Activated naive CD4-positive, alpha-beta T cell (primary cell): ENCODE results near the gene OR5AC2.

Experiments used
- DNase-seq, 4 experiments: peaks; one replicate each; lab custom pipeline; 2025; lab: John Stamatoyannopoulos, UW

OR5AC2 gene, protein sequence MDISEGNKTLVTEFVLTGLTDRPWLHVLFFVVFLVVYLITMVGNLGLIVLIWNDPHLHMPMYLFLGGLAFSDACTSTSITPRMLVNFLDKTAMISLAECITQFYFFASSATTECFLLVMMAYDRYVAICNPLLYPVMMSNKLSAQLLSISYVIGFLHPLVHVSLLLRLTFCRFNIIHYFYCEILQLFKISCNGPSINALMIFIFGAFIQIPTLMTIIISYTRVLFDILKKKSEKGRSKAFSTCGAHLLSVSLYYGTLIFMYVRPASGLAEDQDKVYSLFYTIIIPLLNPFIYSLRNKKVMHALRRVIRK

DNA sequence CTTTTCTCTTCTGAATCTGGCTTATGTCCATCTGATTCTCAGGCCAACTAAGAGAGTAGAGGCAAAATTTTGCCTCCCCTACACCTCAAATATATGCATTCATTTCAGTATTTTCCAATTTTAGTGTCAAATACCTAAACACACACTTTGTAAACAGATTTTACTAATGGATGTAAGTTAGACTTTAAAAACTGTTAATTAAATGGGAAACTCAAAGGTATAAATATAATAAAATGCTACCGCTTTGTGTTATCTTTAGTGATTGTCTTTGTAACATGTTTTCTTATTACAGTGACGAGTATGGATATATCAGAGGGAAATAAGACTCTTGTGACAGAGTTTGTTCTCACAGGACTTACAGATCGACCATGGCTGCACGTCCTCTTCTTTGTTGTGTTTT, at the start of gene OR5AC2:
Gene OR5AC2, plus strand, starts transcription at position 301 of the 400 bp plus-strand sequence. Its CDS starts 0 bp downstream, at position 301.
- no peak for DNase-seq

DNA sequence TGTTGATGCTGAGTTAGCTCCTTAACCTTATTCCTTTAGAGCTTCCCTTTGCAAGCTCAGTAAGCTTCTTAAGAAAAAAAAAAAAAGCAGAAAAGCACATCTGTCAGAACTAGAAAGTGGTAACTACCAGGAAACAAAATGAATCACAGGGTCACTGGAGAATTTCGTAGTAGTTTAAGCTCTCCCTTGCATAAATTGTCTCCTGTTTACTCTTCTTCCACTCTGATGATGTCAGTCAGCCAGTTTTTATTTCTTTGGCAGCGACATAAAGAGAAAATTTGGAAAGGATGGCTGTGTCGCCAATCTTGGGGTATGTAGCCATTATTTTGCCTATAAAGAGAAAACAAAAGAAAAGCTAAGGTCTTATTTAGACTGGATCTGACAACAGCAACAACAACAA, 48.7 kb upstream of the OR5AC2 start:
- no peak for DNase-seq

DNA sequence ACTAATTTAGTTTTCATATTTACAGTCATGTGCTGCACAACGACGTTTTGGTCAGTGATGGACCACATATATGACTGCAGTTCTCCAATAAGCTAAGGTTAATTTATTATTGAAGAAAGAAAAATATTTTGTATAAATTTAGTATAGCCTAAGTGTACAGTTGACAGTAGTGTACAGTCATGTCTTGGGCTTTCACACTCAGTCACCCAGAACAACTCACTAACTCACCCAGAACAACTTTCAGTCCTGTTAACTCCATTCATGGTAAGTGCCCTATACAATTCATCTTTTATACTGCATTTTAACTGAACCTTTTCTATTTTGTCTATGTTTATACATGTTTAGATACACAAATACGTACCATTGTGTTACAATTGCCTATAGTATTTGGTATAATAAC, 48.1 kb upstream of the OR5AC2 start:
- DNase-seq, result no peak

DNA sequence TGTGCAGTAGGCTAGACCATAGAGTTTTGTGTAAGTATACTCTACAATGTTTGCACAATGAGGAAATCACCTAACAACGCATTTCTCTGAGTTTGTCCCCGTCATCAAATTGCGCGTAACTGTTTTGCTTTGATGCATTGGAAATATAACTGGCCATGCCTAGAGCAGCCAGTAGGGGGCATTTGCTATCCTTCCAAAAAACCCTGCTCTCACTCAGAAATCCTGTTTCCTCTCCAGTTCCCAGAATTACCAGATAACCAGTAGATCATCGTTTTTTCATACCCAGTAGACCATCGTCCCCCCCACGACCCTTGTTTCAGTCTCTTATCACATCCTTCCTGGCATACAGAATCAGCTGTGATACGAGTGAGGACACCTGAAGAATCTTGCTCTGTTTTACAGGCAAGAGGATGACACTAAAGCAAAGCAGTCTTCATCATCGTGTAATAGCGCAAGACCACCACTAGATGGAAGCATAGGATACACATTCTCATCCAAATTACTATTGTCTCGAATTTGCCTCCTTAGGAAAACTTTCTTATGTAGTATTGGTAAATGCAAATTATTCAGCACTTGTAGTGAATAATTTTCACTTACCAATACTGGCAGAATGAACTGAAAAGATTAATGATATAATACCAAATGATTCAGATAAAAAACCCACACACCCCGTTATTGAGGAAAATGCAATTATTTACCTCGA, 47.5 kb upstream of the OR5AC2 start:
- peak in 3 of 4 experiments; percentile 27 to 38 (median 33) for DNase-seq

DNA sequence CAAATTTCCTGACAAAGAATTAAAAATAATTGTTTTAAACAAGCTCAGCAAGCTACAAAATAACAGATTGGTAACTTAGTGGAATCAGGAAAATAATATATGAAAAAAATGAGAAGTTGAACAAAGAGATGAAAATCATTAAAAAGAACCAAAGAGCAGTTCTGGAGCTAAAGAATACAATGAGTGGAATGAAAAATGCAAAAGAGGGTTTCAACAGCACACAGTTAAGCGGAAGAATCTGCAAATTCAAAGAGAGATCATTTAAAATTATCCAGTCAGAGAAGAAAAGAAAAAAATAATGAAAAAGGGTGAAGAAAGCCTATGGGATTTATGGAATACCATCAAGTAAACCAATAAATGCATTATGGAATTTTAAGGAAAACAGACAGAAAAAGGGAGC, 45.6 kb upstream of the OR5AC2 start:
- no peak for DNase-seq

DNA sequence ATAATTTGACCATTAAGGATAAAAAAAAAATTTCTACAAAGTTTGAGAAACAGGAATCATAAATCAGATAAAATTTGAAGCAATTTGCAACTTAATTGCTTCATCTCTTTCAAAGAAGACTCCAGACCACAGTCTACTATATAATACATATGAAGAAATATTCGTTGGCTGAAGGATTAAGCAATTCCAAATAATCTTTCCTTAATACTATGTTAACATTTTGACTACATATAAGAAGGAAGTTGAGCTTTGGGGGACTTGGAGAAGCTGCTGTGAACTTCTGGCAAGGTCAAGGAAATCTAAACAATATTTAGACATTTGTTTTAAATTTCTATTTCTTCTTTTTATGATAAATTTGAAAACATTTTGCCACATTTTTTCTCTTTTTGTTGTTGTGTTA, 38.4 kb upstream of the OR5AC2 start:
- no peak for DNase-seq

DNA sequence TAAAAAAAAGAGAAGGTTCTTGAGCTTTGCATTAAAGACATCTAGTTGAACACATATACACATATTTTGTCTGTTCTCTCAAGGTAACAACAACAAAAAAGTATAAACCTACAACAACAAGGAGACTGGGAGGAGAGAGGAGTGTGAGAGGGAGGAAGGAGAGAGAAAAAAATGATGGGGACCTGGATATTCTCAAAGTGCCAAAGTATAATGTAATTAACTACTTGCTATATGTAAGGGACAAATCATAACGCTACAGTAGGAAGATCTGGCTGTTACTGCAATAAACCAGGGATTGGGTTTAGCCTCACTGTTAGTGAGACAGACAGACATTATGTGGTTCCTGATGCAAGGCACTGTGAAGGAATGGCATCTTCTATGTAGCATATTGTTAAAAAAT, 37.7 kb upstream of the OR5AC2 start:
- no peak for DNase-seq

DNA sequence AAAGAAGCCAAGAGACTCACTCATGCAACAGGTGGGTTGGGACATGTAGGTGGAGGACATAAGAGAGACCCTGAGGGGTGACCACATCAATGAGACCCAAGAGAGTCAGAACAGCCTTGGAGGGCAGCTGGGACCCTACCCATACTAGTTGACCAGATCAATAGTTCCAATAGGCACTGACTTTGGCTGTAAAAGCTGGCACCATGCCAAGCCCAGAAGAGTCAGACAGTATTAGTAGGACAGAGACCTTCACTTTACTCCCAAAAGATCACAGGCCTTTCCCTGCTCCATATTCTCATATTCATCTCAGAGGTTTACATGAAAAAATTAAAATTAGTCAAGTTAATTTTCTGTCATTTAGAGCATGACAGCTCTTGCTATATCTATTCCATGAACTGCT, 30.9 kb upstream of the OR5AC2 start:
- DNase-seq, result no peak

DNA sequence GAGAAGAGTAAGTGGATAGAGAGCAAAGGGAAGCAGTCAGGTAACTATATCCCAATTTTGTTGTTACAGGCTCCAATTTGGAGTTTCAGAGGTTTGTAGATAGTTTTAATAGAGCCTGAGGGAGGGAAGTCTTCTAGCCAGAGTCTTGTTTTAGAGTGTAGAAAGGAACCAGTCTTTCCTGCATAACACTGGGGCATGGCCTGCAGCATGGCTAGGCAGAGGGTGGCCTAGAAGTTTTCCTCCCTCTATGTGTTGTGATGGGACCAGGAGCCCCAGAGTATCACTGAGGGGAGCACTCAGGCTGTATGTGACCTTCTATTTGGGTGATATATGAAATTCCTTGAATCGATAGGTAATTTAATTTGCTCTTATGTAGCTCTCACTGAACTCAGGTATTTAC, 29.3 kb upstream of the OR5AC2 start:
- DNase-seq, result no peak

DNA sequence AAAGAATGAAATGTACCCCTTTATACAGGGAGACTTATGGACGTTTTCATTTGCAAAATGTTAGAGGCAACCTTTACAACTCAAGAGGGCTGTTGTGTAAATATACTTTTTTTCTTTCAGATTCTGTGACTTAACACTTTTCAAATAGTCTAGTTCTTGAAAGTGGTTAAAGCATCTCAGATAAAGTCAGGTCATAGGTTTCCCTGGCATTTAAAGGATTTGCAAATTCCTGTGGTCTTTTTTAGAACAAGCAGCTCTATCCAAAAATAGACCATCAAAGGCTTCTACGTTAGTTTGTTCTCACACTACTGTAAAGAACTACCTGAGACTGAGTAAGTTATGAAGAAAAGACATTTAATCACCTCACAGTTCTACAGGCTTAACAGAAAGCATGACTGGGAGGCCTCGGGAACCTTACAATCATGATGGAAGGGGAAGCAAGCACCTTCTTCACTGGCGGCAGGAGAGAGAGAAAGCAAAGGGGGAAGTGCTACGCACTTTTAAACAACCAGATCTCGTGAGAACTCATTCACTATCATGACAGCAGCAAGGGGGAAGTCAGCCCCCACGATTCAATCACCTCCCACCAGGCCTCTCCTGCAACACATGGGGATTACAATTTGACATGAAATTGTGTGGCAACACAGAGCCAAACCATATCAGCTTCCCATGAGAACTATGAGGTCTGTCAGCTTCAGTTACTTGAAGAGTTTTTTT, 28.6 kb upstream of the OR5AC2 start:
- no peak for DNase-seq

DNA sequence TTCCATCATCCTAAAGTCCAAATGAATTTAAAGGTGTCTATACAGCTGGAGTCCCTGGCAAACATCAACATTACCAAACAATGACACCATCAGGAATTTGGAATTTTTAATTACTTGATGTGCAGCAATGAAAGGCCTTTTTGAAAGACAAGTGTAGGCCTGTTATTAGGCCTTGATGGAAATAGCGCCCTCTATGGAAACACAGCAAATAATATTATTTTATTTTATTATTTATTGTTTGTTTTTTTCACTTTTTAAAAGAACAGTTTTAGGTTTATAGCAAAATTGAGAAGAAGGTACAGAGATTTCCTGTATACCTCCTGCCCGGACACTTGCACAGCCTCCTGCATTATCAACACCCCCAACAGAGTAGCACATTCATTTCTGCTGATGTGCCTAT, 18.1 kb upstream of the OR5AC2 start:
- DNase-seq, result no peak

DNA sequence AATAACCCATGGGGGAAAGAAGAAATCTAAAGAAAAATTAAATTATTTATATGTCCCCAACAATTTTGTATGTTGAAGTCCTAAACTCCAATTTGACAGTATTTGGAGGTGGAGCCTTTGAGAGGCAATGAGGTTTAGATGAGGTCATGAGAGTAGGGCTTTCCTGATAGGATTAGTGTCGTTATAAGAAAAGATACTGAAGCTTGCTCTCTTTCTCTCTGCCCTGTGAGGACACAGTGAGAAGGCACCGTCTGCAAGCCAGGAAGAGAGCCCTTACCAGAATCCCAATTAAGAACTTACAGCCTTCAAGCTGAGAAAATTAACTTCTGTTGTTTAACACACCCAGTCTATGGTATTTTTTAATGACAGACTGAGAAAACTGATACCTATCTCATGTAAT, 16.1 kb upstream of the OR5AC2 start:
- DNase-seq, result no peak

DNA sequence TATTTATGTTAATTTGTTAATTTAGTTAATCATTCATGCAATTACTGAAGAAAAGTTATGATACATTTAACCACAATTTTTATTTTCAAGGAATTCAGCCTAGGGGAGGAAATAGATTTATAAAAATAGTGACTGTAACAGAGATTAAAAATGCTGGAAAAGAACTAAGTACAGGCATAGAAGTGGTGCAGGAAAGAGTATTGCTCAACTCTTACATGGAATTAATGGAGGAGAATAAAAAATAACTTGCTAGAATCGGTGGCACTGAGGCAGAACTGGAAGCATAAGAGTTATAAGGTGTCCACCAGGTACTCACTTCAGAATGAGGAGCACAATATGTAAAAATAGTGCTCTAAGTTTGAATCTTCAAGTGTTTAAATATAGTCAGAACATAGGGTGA, 13.5 kb upstream of the OR5AC2 start:
- no peak for DNase-seq

DNA sequence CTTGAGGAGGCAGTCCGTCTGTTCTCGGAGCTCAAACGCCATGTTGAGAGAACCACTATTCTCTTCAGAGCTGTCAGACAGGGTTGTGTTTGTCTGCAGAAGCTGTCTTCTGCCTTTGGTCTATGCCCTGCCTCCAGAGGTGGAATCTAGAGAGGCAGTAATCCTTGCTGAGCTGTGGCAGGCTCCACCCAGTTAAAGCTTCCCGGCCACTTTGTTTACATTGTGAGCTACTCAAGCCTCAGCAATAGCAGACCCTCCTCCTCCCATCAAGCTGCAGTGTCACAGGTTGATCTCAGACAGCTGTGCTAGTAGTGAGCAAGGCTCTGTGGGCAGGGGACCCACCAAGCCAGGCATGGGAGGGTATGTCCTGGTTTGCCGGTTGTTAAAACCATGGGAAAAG, 8.9 kb downstream of the OR5AC2 start:
- no peak for DNase-seq

DNA sequence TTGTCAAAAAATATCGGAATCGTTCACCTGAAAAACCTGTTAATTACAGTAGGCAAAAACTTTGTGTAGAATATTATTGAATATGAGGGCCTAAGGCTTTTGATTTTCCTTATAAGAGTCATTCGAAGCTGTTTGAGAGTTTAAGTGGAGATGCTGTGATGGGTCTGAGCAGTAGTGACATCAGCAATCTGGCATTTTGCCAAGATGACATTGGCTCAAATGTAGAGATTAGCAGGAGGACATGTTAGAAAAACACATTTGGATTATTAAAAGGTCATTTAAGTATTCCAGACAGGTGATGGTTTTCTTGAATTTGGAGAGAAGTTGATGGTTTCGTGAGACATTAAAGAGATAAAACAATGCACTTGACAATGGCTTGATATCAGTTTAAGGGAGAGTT, 12.9 kb downstream of the OR5AC2 start:
- DNase-seq, result no peak

DNA sequence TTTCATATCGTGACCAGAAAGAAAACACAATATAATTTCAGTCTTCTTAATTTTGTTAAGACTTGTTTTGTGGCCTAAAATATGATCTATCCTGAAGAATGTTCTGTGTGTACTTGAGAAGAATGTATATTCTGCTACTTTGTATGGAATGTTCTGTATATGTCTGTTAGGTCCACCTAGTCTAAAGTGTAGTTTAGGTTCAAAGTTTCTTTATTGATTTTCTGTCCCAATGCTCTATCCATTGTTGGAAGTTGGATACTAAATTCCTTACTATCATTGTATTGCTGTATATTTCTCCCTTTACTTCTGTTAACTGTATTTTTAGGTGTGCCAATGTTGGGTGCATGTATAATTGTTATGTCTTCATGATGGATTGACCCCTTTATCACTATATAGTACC, 21.2 kb downstream of the OR5AC2 start:
- no peak for DNase-seq

DNA sequence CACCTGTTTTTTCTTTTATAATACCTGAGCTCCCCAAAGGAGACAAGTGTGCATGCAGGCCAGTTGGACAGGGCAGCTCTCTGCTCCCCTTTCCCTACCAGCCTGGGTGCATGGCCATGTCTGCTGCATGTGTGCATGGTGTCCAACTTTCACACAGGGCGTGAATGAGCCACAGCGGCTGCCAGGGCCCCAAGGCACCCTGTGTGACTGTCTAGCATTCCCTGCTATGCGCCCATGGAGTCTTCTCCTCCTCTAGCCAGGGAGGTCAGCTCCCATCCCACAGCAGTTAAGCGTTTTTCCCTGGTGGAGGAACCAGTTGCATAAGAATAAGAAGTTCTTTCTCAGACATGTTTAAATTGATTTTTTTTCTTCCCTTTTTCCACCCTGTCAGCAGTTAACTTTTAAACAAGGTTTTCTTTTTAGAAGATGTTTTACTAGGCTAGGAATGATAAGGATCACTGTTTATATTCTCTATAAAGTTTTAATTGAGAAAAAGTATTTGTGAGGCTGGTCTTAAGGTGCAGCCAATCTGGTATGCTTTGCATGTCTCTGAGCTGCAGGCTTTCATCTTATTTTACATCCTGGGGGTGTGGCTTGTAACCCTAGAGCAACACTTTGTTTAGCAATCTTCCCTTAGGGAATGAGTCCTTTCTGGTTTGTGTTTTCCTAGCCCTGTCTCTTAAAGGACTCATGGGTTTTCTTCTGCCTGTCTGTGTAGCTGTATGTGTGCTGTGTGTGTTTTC, 23.0 kb downstream of the OR5AC2 start:
- no peak for DNase-seq

DNA sequence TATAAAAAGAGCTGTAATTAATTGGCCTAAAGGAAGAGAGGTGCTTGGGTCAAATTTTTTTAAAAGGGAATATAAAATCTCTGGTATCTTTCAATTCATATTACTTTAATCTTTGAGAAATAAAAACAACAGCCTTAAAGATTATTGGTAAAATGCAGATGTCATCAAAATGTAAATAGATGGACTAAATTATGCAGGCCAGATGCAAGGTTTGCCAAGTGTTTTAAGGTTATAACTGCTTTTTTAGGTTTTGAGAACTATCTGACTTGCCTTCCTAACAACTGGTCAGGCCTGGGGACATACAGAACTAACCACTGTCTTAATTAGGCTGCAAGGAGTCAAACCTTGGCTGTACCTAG, 23.6 kb downstream of the OR5AC2 start:
- DNase-seq, result no peak

DNA sequence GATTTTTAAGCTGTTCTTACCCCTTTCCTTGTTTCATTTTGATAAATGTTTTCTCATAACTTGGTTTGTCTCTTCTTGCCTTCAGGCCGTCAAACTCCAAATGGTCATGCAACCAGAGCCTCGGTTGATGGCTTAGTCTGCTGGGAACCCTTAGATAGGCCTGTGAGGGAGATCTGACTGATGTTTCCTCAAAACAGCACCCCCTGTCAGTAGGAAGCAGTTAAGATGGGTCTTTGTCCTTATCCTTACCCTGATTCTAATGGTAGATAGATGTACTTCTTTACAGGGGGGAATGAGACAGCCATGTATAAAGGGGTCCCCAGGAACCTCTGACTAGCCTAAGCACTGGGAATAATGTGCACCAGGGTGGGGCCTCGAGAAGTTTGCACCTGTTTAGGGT, 27.3 kb downstream of the OR5AC2 start:
- no peak for DNase-seq

DNA sequence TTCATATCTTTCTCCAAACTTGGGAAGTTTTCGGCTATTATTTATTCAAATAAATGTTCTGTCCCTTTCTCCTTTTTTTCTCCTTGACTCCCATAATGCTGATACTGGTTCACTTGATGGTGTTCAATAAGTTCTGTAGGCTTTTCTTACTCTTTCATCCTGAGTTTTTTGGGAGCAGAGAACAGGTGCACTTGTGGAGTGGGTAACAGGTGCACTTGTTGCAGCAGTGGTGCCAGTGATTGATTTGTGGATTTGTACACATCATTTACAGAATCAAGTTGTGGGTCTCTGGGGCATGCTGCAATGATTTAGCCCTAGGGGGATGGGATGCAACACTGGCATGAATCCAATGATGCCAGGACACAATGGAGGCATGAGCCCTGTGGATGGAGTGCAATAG, 28.7 kb downstream of the OR5AC2 start:
- no peak for DNase-seq

DNA sequence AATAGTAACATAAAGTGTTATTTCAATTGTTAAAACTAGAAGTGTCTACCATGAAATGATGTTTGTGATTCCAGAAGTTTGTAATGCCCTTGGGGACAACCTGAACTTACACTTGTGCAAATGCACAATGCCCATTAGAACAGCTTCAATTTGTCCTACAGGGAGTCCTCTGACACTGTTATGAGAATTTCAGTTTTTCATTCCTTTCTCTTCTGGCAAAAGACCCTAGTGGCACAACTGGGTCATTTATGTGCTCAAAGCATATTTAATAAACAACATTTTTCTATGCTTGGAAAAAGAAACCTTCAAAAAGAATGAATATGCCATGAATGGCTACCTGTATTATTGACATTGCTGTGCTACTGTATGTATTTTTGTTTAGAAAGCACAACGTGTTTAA, 43.4 kb downstream of the OR5AC2 start, which contains the start of gene OR5H1:
Gene OR5H1, plus strand, starts transcription at position 301 of the 400 bp plus-strand sequence. CDS start 1,977 bp downstream, outside the sequence.
- DNase-seq, result no peak

DNA sequence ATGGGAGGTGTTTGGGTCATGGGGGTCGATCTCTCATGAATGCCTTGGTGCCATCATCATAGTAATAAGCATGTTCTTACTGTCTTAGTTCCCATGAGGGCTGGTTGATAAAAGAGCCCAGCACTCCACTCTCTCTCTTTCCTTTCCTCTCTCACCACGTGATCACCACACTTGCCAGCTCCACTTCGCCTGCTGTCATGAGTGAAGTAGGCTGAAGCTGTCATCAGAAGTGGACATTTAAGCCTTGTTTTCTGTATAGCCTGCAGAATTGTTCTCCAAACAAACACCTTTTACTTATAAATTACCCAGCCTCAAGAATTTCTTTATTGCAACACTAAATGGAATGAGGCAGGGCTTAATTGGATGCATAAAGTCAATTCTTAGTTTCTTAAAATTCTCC, 49.7 kb downstream of the OR5AC2 start:
- no peak for DNase-seq
